GM19043 (cell line): Measurements from ENCODE around the gene AMDHD2.
"Not testable (repeated sequence)": the region's sequence is repeated elsewhere in the genome, so short reads cannot be mapped to it uniquely, and the experiment has no call there.

Experiments used
- ATAC-seq: cut with Tn5 transposase; IDR thresholded peaks from one replicate; pipeline ENCODE4 v1.9.1; 2021; ENCODE audit warnings: low read depth; ENCODE audit not compliant: unreplicated experiment

AMDHD2 gene

GRCh38 chr16:2531696-2532493 is 11.7 kb downstream of the AMDHD2 start:
- peak; percentile 82 for ATAC-seq

DNA sequence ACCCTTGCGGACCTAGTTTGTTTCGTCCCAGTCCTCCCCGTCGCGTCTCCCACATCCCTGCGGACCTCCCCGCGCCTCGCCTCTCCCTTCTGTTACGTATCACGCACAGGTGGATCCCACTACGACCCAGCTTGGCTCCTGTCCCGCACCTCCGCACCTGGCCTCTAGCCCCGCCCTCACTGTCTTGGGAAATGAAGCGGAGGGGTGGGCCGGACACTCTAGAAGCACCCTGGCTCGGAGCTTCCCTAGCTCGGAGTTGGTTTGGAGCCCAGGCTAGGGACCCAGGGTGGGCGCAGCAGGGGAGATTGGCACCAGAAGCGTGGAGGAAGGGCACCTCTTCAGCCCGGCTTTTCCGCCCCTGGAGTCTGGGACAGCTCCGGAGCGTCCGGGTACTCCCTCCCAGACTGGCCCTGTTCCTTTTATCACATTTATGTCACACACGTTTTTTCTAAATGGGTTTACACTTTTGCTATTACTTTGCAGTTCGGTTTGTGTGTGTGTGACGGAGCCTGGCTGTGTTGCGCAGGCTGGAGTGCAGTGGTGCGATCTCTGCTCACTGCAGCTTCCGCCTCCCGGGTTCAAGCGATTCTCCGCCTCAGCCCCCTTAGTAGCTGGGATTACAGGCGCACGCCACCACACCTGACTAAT is 12.4 kb downstream of the AMDHD2 start:
- no peak for ATAC-seq

GRCh38 chr16:2533142-2533755 is 13.1 kb downstream of the AMDHD2 start:
- ATAC-seq = not testable (repeated sequence)

- ATAC-seq = no peak
These were observed 13.7 kb downstream of the AMDHD2 start for GRCh38 chr16:2533912-2534311.

GRCh38 chr16:2534335-2534734 is 14.2 kb downstream of the AMDHD2 start:
- ATAC-seq = not testable (repeated sequence)

GRCh38 chr16:2535625-2536013 is 15.4 kb downstream of the AMDHD2 start:
- ATAC-seq = no peak

DNA sequence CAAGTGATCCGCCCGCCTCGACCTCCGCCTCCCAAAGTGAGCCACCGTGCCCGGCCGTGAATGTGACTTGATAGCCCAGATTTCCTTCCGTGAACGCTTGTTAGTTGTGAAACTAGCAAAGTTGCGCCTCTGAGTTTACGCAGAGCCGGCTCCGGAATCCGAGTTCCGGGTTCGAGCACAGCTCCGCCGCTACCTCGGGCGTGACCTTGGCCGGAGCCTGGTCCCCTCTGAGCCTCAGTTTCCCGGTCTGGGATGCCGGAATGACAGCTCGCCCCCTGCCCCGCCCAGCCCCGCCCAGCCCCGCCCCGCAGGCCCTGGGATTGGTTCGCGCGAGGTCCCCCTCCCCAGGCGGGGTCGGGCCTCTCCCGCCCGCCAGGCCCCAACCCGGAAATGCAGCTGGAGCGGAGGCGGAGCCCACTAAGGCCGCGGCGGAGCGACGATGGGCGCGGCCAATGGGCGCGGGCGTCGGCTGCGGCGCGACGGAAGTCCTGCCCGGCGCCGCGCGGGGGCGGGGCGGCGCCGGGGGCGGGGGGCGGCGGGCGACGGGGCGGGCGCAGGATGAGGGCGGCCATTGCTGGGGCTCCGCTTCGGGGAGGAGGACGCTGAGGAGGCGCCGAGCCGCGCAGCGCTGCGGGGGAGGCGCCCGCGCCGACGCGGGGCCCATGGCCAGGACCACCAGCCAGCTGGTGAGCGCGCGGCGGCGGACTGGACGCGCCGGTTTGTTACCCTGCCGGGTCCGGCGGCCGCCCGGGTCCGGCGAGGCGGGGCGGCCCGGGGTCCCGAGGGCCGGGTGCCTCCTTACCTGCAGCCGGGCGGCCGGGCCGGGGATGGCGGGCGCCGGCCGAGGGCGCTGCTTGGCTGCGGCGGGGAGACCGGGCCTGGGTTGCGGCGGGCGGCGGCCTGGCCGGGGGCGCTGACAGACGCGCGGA is 17.5 kb downstream of the AMDHD2 start, which contains the start of gene PDPK1:
TSS of gene PDPK1 (plus strand) at position 571 of the 929 bp plus-strand sequence. CDS start at position 663, 92 bp downstream.
- ATAC-seq = peak; percentile 82

DNA sequence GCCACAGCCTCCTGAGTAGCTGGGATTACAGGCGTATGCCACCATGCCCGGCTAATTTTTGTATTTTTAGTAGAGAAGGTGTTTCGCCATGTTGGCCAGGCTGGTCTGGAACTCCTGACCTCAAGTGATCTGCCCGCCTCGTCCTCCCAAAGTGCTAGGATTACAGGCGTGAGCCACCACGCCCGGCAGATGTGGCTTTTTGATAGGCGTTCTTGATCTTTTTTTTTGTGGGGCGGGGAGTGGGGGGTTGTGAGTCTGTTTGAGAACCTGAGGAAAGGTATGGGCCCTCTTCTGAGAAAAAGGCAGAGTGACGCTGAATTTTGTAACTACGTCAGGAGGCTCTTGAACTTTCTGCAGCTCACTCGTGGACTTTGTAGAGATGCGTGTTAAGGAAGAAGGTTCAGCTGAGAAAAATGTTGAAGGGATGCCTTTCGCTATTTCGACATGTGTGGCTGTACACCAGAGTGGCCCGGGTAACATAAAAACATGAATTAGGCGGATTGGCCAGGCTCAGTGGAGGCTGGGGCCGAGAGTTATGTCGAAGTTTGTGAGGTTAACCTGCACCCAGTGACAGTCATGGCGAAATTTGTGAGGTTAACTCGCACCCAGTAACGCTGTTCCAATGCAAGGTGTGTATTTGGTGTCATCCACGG is 19.1 kb downstream of the AMDHD2 start:
- not testable (repeated sequence) for ATAC-seq

DNA sequence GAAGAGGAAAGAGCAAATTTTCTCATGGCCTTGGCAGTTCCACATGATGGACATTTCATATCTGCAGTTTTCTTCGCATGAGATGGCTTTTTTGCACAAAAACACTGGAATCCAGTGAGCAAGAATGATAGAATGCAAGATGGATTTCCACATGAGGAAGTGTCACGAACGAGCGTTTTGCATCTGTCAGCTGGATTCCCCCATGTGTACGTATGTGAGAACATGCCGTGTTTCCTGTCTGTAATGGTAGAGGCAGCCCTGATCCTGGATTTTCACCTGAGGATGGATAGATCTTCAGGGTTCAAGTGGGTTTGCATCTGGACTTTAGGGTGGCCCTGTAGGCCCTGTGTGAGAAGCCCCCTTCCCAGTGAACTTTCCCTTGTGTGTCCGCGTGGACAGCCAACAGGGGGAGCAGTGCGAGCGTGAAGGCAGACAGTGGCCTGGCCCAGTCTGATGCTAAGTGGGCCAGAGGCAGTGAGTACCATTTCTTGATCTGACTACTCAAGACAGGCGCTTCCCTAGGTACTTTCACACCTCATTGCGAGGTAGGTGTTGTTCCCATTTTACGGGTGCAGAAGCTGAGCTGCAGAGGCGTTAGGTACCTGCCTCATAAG is 19.8 kb downstream of the AMDHD2 start:
- not testable (repeated sequence) for ATAC-seq

GRCh38 chr16:2540912-2541311 is 20.7 kb downstream of the AMDHD2 start:
- not testable (repeated sequence) for ATAC-seq

DNA sequence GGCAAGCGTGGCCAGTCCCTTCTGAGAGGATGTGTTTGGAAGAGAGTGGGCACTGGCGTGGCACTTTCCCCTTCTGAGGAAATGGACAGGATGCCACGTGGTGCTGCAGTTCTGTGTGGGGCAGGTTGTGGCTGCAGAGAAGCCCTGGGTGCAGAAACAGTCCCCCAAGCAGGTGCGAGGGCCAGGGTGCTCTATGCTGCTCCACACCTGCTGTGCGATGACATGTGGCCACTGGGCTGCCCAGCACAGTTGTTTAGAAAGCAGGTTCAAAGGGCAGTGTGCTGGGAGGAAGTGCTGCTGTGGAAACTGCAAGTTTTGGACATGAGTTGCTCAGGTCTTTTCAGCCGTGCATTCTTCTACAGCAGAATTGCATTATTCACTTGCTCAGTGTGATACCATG is 21.2 kb downstream of the AMDHD2 start:
- ATAC-seq = not testable (repeated sequence)

DNA sequence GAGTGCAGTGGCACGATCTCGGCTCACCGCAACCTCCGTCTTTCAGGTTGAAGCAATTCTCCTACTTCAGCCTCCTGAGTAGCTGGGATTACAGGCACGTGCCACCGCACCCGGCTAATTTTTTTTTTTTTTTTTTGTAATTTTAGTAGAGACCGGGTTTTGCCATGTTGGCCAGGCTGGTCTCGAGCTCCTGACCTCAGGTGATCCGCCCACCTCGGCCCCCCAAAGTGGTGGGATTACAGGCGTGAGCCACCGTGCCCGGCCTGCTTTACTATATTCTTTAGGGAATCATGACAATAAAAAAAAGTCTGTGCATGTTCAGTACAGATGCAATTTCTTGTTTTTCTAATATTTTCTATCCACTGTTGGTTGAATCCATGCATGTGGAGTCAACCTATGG is 23.6 kb downstream of the AMDHD2 start:
- not testable (repeated sequence) for ATAC-seq

DNA sequence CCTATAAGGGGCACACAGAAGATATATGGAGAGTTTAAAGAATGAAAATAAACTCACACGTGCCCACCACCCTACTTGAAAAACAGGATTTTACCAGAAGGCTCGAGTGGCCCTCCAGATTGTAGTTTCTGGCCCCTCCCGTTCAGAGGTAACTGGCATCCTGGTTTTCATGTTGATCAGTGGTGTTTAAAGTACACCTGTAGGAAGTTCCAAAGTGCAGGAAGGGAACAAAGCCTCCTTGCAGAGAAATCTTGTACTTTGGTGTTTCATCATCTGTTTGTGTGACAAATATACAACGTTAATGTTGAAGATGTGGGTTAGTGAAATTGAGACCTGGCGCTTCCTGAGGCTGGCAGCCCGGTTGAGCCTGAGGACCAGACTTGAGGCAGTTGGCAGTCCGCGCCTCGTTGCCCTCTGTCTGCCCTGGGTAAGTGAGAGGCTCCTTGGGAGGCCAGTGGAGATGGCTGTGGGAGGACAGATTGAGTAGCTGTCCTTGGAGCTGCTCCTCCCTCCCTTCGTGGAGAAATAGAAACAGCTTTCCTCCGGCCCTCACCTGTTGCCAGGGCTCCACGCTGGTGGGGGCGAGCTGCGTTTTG is 30.2 kb downstream of the AMDHD2 start:
- ATAC-seq = not testable (repeated sequence)

GRCh38 chr16:2551420-2551889 is 31.3 kb downstream of the AMDHD2 start:
- ATAC-seq = not testable (repeated sequence)

- ATAC-seq = not testable (repeated sequence)
These were observed 34.7 kb downstream of the AMDHD2 start for GRCh38 chr16:2554709-2555425.

GRCh38 chr16:2557150-2557549 is 37.0 kb downstream of the AMDHD2 start:
- ATAC-seq = not testable (repeated sequence)

- not testable (repeated sequence) for ATAC-seq
These were observed 40.1 kb downstream of the AMDHD2 start for GRCh38 chr16:2560131-2560797.

DNA sequence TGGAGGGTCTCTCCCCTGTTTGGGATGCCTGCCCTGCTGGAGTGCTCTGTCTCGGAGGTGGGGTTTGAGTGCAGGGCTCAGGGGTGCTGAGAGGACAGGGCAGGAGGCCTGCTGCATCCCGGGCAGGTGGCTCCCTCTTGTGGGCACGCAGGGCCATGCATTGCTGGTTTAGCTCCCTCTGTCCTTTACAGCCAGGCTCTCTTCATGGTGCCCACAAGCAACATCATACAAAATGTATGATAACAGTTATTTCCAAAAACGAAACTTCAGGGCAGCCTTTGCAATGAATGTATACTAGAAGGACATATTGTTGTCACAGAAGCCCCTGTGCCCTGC is 40.6 kb downstream of the AMDHD2 start:
- ATAC-seq = not testable (repeated sequence)
